CD4-positive, alpha-beta T cell treated with Interleukin-17A for 4 hours (primary cell): ENCODE measurements around the gene CAPSL.
"Not testable (repeated sequence)": the region's sequence is repeated elsewhere in the genome, so short reads cannot be mapped to it uniquely, and the experiment has no call there.

ENCODE experiments used
- DNase-seq: peaks from one replicate; pipeline ENCODE4 v3.0.0-alpha.2; 2020; ENCODE audit warnings: mixed read lengths

CAPSL gene

DNA sequence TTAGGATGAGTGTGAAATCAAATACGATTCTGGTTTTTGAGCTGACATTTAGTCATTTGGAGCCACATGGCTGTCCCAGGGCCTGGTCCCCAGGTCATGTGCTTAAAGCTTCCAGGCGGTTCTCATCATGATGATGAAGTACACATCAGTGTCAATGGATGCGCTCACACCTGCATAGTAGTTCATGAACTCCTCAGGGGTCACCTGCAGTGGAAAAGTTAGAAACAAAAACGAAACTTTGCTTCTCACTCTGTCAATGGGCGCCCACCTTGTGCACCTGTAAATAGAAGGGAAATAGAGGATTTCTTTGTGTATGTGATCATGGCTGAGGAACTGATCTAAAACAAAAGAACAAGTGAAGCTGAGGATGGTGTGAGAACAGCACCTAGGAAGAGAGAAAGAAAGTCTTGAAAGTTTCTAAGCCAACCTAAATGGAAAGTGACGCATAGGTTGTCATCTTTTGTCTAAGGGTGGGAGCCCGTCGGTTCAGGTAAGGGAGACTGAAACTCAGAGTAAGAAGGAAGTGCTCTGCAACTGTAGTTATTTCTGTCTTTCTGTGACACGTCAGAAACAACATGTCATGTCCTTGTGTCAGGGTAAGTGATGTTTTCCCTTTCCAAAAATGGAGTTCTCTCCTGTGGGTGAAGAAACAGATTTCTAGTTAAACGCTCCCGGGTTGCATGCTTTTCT lies 33.8 kb downstream of the CAPSL start:
- peak; percentile 43 for DNase-seq

DNA sequence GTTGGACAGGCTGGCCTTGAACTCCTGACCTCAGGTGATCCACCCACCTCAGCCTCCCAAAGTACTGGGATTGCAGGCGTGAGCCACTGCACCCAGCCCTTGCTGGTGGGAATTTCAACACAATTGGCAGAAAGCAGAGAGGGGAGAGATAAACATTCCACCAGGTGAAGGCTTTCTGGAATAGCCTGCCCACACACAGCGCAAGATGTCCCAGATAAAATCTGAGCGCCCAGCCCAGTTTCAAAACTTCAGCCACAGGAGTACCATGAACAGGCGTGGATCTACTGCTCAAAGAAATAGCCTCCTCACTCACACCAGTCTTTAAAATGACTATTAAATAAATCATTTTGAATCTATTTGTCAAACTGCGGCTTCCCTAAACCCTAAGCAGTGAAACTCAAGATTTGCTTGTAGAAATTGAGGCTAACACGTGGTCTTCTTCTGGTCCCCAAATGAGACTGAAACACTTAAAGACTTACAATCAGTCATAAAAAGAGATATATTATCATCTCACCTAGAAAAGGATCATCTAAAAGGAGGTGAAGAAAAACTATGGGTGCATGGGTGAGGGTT lies 34.7 kb downstream of the CAPSL start:
- DNase-seq = no peak

DNA sequence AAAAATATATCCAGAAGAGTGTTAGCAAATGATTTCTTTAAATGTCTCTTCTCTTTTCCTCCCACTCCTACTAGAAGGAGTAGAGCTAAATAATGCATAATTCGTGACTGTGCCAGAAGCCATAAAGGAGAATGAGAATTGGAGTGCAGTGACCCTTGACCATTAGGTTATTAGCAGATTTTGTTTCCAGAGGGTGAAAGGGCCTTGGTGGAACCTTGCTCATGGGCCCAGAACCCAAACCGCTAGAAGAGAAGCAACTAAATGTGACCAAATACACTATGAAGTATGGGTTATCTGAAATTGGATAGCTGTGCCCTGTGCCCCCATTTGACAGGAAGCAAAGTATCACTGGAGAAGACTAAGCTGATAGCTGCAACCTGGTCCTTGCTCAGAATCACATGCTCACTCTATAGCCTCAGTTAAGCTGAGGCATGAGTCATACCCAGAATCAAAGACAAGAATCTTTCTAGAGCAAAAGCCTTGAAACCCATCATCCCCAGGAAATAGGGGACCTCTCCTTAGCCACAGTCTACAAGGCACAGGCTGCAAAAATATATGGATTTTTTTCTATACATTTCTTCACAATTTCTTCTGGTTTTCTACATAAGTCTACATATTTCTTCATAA lies 36.3 kb downstream of the CAPSL start:
- peak; percentile 56 for DNase-seq

DNA sequence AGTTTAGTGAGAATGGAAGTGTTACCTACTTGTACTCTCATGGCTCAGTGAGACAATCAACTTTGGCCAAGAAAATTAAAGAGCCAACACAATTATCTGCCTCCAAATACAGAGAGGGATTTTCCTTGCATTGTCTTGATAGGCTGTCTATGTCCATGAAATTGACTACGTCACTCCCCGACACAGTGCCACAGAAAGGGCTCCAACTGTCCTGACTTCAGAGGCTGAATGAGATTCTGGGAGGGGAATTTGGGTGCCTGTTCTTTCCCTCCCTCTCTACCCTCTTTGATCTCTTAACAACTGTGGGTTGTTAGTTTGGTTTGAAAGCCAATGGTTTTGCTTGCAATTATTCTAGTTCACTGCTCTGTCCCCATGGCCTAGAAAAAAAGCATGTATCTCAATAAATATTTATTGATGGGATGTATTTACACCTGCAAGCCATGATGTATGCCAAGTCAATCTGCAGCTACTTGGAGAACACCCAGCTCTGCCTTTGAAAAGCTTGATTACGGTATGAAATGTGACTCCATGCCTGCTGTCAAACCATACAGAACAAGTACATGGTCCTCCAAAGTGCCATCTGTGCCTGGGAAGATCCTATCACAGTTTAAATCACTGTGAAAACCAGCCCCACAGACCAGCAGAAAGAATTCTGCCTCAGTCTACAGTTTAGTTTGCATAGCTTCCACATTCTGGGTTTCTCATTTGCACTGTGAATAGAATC lies 37.3 kb downstream of the CAPSL start:
- DNase-seq = no peak

DNA sequence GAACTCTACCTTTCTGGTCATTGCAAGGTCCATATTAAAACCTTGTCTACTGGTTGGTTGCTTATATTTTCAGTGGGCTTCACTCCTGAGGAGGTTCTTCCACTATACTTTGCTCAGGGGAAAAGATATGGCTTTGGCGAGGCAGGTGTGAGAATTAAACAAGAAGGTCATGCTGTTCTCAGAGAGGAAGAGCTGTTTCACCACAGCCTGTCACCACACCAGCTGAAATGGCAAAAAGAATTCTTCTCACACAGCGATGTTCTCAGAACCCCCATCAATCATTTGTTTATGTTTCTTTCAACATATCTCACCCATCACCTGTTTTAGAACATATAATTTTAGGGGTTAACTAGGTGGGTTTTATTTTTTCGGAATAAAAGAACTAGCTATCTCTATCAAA lies 38.6 kb downstream of the CAPSL start:
- peak; percentile 31 for DNase-seq

DNA sequence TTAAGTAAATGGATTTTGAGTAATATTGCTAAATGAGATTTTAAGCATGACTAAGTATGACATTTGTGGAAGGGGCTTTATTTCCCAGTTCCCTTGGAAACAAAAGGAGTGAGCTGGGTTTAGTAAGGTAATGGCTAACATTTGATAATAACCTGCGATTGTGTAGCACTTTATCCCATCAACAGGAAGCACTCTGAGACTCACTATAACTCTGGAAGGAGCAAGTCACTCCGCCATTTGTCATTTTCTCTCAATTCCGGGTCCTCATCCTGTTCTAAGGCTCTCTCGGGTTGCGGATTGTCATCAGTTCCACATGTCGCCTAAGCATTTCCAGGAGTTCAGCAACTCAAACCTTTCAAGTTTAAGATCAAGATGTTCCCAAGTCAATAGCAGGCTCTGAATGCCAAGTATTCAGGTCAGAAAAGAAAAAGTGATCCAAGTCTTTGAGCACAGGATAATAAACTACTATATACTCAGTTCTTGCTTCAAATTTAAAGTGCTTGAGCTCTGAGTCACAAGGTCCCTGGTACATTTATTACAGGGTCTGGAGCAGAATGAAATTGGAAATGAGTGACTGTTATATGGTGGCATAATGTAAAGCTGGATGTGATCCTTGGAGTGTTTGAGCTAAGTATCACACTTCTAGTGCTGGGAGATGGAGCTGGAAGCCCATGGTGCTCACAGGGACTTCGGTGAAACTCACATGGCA lies 39.3 kb downstream of the CAPSL start:
- no peak for DNase-seq

DNA sequence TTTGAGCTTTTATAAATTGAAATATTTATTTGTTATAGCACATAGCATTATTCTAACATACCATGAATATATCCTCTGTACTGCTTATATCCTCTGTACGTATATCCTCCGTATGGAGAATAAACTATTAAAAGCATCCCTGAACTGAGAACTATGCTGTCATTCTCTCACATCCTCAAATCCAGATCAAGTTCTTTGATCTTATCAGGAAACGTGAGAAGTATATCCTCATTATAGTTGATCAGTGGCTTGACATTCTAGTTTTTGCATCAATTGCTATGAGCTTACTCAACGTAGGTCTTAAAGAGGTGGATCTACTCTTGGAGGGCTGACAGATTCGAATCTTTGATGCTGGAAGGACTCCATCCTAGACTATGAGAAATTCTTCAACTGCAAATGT lies 44.3 kb downstream of the CAPSL start:
- DNase-seq = no peak

DNA sequence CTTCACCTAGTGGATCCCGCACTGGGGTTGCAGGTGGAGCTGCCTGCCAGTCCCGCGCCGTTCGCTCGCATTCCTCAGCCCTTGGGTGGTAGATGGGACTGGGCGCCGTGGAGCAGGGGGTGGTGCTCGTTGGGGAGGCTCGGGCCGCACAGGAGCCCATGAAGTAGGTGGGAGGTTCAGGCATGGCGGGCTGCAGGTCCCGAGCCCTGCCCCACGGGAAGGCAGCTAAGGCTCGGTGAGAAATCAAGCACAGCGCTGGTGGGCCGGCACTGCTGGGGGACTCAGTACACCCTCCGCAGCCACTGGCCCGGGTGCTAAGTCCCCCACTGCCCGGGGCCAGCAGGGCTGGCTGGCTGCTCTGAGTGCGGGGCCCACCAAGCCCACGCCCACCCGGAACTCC lies 45.6 kb downstream of the CAPSL start:
- DNase-seq = not testable (repeated sequence)

DNA sequence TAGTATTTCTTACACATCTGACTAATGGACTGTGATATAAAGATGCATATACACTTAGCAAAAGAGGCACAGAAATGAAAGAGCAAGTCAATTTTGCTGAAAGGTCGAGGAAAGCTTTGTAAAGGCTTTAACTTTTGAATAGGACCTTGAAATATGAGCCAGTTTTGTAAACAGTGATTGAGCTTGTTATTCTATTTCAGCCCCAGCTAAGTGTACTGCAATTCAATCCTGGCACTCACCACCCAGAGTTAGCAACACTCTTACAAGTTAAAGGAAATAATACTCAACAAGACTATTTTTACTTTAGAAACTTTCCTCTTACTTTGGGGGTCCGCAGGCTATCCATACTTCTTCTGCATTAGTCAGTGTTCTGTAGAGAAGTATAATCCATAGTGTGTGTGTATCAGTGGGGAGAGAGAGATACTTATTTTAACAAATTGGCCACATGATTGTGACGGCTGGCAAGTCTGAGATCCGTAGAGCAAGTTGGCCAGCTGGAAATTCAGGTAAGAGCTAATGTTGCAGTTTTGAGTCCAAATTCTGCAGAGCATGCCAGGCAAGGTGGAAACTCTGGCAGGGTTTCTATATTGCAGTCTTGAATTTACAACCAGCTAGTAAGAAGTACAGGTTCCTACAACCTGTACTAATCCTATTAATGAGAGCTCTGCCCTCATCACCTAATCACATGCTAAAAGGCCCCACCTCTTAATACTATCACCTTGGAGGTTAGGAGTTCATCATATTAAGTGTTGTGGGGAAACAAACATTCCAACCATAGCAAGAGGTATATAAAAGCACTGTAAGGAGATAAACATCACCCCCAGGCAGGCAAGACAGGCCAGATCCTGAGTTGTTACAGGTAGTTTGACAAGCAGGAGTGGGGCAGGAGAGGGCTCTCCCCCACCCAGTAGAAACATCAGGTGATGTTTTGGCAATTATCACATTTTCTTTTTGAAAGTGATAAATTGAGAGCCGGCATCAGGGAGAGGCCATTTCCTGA lies 48.1 kb downstream of the CAPSL start:
- no peak for DNase-seq

DNA sequence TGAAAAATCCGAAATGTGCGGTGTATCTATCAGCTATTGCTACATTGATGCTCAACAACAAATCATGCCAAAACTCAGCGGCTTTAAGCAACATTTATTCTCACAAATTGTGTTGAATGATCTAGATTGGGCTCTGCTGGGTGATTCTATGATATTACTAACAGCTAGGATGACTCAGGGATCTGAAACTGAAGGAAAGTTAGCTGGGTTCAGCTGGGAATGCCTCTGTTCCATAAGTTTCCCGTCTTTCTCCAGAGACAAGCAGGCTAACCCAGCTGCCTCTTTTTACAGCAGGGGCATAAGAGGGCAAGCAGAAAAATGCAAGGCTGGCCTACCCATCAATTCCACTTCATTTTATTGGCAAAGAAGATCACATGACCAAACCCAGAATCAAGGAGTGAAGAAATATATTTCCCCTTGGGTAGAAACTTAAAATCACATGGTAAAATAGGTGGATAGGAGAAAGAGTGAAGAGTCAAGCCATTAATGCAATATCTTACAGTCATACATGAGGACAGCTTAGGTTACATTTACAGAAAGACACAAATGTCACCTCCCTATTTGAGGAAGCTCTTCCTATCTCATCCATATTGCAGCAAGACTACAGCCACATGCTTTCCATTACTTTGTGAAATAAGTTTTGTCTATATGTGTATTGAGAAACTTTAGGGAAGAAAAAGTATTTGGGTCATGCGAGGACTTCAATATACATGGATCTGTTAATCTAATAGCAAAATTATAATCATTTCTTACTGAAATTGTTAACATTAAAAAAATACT lies 50.9 kb downstream of the CAPSL start:
- DNase-seq = no peak

DNA sequence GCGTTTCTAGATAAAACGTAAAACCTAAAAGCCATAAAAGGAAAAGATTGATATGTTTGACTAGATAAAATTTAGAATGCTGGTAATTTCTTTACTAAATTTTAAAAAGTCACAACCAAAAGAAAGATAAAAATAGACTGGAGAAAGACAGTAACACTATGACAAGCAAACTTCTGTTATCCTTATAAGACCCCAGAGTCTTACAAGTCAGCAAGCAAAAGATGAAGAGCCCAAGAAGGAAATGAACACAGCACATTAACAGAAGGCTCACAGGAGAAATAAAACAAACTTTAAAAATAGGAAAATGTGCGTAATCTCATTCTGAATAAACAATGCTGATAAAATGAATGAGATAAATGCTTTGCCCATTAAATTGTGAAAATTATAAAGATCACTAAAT lies 52.0 kb downstream of the CAPSL start:
- DNase-seq = no peak

DNA sequence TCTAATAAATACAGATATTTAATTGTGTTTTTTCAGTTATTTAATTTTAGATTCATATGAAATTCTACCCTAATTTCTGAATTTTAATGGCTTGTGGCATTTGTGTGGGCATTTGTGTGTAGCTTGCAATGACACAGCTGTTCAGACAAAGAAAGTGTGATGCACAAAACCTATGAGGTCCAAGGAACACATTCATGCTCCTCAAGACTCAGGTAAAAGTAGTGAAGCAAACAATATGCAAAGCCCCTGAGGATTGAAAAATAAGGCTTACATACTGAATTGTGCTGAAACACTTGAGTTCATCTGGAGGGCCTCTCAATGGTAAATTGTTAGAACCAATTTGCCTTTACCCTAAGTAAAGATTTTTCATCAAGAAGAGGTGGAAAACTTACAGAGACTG lies 53.6 kb downstream of the CAPSL start:
- DNase-seq = no peak

DNA sequence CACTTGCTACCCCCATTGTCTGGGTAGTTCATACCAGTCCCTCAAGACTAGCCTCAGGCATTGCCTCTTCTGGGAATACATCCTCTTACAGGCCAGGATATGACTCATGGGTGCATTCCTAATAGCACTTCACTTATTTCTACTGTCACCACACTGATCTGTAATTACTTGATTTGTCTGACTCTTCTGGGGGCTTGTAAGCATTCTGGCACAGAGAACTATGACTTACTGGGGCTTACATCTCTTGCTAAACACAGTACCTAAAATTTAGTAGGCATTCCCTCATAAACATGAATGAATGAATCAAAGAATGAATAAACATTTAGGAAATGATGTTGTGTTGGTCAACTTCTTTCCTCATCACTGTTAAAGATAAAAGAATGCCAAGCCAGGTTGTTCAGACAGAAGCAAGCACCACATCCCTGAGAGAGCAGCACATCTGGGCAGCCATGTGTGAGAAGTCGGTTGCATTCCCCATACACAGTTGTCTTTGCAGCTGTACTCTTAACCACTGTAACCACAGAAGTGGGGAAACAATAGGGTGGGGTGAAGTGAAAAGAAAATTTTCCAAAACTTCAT lies 54.1 kb downstream of the CAPSL start:
- no peak for DNase-seq

DNA sequence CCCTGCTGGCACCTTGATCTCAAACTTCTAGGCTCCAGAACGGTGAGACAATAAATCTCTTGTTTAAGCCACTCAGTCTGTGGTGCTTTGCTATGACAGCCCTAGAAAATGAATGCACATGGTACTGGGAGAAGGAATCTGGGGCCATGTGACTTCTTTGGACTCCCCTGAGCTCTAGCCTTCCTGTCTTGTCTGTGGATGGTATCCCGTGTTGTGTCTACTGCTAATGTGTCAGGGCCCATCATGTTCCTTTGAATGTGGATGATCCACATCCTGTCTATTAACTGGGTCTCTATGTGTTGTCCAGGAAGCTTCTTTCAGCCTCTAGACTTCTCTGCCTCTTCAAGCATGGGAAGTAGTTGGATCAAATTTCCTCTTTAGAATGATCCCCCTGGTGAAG lies 56.7 kb downstream of the CAPSL start:
- no peak for DNase-seq

DNA sequence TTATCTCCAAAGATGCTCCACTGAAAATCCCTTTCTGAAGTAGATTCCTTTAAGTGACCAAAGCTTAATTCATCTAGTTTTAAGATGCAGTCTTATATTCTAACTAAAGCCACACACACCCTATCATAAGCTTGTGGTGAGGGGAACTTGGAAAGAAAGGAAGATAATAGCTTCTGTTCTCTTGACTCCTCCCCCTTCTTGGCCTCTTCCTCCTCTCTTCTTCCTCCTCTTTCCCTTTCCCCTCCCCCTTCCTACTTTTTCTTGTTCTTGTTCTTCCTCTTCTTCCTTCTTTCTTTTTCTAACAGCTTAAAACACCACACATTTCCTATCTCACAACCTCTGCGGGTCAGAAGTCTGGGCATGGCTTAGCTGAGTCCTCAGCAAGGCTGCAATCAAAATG lies 58.3 kb downstream of the CAPSL start:
- no peak for DNase-seq

DNA sequence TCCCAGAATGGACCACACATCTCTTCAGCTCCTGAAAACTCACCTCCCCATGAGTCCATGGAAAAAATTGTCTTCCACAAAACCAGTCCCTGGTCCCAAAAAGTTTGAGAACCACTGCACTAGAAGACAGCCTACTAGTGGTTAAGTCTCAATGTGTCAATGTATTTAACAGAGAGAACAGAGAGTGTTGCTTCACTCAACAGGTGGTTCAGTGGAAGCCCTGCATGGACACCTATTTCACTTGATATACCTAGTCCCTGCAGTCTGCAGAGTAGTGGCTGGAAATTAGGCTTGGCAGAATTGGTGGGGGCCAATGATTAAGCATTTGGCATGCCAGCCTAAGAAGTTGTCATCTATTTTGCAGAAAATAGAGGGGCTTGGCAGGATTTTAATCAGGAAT lies 58.8 kb downstream of the CAPSL start:
- DNase-seq = no peak

DNA sequence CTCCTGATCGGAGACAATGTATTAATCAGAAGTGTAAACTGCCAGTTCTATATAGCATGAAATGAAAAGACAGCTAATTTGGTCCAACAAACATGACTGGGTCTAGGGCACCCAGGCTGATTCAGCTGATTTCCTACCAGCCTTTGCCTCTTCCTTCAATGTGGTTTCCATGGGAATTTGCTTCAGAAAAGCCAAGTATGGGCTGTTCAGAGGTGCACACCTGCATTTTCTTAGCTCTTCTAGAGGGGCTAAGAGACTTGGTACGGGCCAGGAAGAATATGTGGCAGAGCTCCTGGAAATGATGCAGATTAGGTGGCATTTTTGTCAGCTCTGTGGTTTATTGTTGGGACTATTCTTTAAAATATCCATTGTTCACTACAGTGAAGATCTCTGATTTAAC lies 59.3 kb downstream of the CAPSL start:
- no peak for DNase-seq

DNA sequence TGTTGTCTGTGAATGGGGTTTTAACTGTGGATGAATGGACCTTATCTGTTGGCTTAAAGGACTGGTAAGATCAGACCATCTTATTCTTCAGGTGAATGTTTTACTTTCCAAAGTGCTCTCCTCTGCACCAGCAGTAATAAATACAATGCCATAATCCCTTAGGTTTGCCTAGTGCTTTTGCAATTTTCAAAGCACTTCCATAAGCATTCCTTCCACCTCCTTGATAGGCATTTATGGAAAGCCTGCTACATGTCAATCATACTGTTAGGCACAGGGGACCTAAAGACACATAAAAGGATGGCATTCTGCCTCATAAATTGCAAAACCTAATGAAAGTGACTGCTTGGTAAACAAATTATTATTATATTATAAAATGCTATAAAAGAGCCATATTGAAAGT lies 60.3 kb downstream of the CAPSL start:
- DNase-seq = no peak

DNA sequence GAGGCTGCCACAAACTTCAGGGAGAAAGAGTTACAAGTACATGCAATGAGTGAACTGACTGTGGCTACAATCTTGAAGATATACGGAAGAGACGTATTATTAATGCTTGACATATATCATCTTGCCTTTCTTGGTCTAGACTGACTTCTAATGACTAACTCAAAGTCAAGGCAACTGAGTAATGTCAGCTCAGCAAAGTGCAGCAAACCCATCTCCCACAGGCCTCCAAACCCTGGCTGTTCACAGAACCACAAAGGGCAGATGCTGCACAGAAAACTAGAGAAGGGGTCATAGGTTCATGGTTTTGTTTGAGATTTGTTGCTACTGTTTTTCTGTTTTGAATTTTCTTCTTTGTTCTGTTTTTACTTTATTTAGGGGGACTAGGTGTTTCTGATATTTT lies 60.8 kb downstream of the CAPSL start:
- DNase-seq = no peak

DNA sequence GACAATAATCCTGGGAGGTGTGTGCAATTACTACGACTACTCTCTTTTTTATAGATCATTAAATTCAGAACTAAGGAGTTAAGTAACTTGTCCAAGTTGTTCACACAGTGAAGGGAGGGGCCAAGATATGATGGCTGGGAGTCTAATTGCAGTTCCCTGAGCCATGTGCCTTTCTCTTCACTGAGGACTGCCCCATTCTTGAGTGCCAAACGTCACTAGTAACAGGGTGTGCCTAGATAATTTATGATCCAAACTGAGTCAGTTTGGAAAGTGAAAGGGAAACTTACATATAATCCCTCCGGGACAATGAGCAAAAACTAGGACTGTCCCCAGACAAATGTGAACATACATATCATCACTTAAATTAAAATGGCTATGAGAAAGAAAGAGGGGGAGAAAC lies 61.5 kb downstream of the CAPSL start:
- no peak for DNase-seq

DNA sequence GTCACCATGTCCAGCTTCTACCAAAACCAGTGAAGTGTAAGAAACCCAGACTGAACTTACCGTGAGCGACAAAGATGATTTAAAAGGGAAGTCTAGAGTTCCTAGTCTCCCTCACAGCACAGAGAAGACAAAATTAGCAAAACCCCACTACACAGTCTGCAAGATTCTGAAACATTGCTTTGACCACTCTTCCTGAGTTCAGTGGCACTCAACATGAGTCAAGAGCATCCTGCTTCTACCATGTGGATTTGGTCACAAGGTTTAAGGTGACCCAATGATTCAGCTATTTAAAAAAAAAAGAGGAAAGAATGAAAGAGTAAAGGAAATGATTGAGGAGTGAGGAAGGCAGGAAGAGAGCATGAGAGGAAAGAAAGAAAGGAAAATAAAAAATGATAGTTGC lies 62.0 kb downstream of the CAPSL start:
- DNase-seq = no peak
